GM12878 (cell line): ENCODE results near the gene P2RX1. TPM values are rescaled to one million over a fixed set of nuclear protein-coding genes. Genes with fewer than 3 reads are reported as not detected.

Experiments used
- ATAC-seq: fragments of 200-7000 bp; cut with Tn5 transposase; 3 replicates; pipeline ENCODE4 v1.9.1; 2020; ENCODE audit warnings: mild to moderate bottlenecking, moderate library complexity
- BruUV-seq: library from RNA; stranded (reverse); fragments of 400-500 nt; replicated peaks from 2 replicates; lab custom pipeline; 2021; lab: Mats Ljungman, UMichigan
- CTCF ChIA-PET: fragments of 300-600 bp; sonication (Branson Sonifier 250); formaldehyde crosslinking; extraction: SDS; loops from one replicate; lab custom pipeline; 2021; ENCODE audit warnings: inconsistent platforms; lab: Yijun Ruan, JAX
- POLR2A ChIA-PET: fragments of 350-600 bp; formaldehyde crosslinking; extraction: SDS; loops from one replicate; lab custom pipeline; 2021; ENCODE audit warnings: inconsistent platforms; lab: Charles Lee
- RAD21 ChIA-PET: fragments of 300-600 bp; sonication (Branson Sonifier 250); formaldehyde crosslinking; loops from one replicate; lab custom pipeline; 2023; ENCODE audit warnings: antibody characterized with exemption; ENCODE audit not compliant: unreplicated experiment; lab: Charles Lee
- SMC1A ChIA-PET: fragments of 300-600 bp; sonication (Branson Sonifier 250); formaldehyde crosslinking; loops from one replicate; lab custom pipeline; 2023; ENCODE audit not compliant: unreplicated experiment, uncharacterized antibody; lab: Charles Lee
- DNase-seq: peaks from one replicate; pipeline ENCODE4 v3.0.0-alpha.2; 2011; ENCODE audit warnings: low read depth, low spot score
- FAIRE-seq: peaks from 3 replicates; lab custom pipeline; 2011; peaks lifted over from hg19 to GRCh38; lab: Jason Lieb, UNC
- H2AFZ ChIP-seq: 2 replicates; pipeline ENCODE4 v1.6.0; 2011; ENCODE audit warnings: low read depth, low read length, control low read depth; ENCODE audit not compliant: control insufficient read depth
- H3K27ac ChIP-seq: 2 replicates; pipeline ENCODE4 v1.5.1; 2011; ENCODE audit warnings: control low read depth; ENCODE audit not compliant: control insufficient read depth, insufficient read depth
- H3K27me3 ChIP-seq, 2 experiments: replicated peaks in 1 of 2; 2 replicates each; pipeline versions ENCODE4 v1.6.0 to v1.6.1; 2011; ENCODE audit warnings: low read length in 1 of 2; ENCODE audit not compliant: control insufficient read depth in 2 of 2, insufficient read depth in 2 of 2
- H3K36me3 ChIP-seq, 2 experiments: 2 replicates each; pipeline ENCODE4 v1.5.1; 2011; ENCODE audit warnings: low read length in 1 of 2; ENCODE audit not compliant: control insufficient read depth in 2 of 2, insufficient read depth in 2 of 2
- H3K4me1 ChIP-seq: 2 replicates; pipeline ENCODE4 v1.6.1; 2011; ENCODE audit warnings: mild to moderate bottlenecking, low read length, moderate library complexity, mixed read lengths; ENCODE audit not compliant: control insufficient read depth, insufficient read depth
- H3K4me2 ChIP-seq: 2 replicates; pipeline ENCODE4 v1.6.0; 2011; ENCODE audit warnings: control low read depth; ENCODE audit not compliant: control insufficient read depth, insufficient read depth
- H3K4me3 ChIP-seq: fragments of 200-600 bp; sonication (generic); 2 replicates; pipeline ENCODE4 v1.5.1; 2016
- H3K79me2 ChIP-seq: 2 replicates; pipeline ENCODE4 v1.6.0; 2011; ENCODE audit warnings: low read length; ENCODE audit not compliant: control insufficient read depth, insufficient read depth
- H3K9ac ChIP-seq: 2 replicates; pipeline ENCODE4 v1.8.0; 2011; ENCODE audit warnings: low read length, control low read depth, mixed read lengths; ENCODE audit not compliant: control insufficient read depth, insufficient read depth
- H3K9me3 ChIP-seq: replicated peaks from 3 replicates; pipeline ENCODE4 v1.5.1; 2011; ENCODE audit warnings: mild to moderate bottlenecking, low read length; ENCODE audit not compliant: control insufficient read depth, insufficient read depth
- H4K20me1 ChIP-seq: 2 replicates; pipeline ENCODE4 v1.6.0; 2011; ENCODE audit not compliant: control insufficient read depth, insufficient read depth
- CBFB ChIP-seq: IDR thresholded peaks from 2 replicates; pipeline ENCODE4 v1.6.1; 2016; ENCODE audit warnings: antibody characterized with exemption, low read depth
- CBX3 ChIP-seq: fragments of 200-600 bp; sonication (generic); IDR thresholded peaks from 2 replicates; pipeline ENCODE4 v1.6.1; 2016; ENCODE audit warnings: low read depth, borderline replicate concordance
- CBX5 ChIP-seq: sonication (generic); IDR thresholded peaks from 2 replicates; pipeline ENCODE4 v1.6.1; 2016; ENCODE audit warnings: low read depth, moderate library complexity, mild to moderate bottlenecking, inconsistent platforms
- EP300 ChIP-seq, 2 experiments: fragments of 150-350 bp in 1 of 2; IDR thresholded peaks; 2 replicates each; pipeline ENCODE4 v1.6.1; 2011 to 2012; ENCODE audit warnings: low read depth in 2 of 2, low read length in 2 of 2, borderline replicate concordance in 1 of 2, improper control_type of control experiment in 1 of 2, inconsistent platforms in 1 of 2; ENCODE audit not compliant: control insufficient read depth in 1 of 2
- ESRRA ChIP-seq: IDR thresholded peaks from 2 replicates; pipeline ENCODE4 v1.6.1; 2012; ENCODE audit warnings: mild to moderate bottlenecking, low read length, improper control_type of control experiment
- MEF2A ChIP-seq: IDR thresholded peaks from 2 replicates; pipeline ENCODE4 v1.6.1; 2011; ENCODE audit warnings: low read depth, mild to moderate bottlenecking, low read length, moderate library complexity; ENCODE audit not compliant: insufficient read depth
- MEF2B ChIP-seq: fragments of 450-650 bp; IDR thresholded peaks from 2 replicates; pipeline ENCODE4 v1.6.1; 2018; ENCODE audit warnings: mild to moderate bottlenecking, moderate library complexity; ENCODE audit not compliant: partially characterized antibody, poor library complexity, severe bottlenecking
- MXI1 ChIP-seq: fragments of 150-350 bp; IDR thresholded peaks from 2 replicates; pipeline ENCODE4 v1.6.1; 2011; ENCODE audit warnings: low read depth, mild to moderate bottlenecking, inconsistent platforms, low read length, improper control_type of control experiment
- MYC ChIP-seq: IDR thresholded peaks from 2 replicates; pipeline ENCODE4 v1.6.1; 2011; ENCODE audit warnings: mild to moderate bottlenecking, low read length, moderate library complexity, inconsistent platforms; ENCODE audit not compliant: insufficient read depth, insufficient replicate concordance, insufficient read length, severe bottlenecking
- SMAD5 ChIP-seq: IDR thresholded peaks from 2 replicates; pipeline ENCODE4 v1.6.1; 2016; ENCODE audit warnings: antibody characterized with exemption, low read depth
- TARDBP ChIP-seq: IDR thresholded peaks from 2 replicates; pipeline ENCODE4 v1.6.1; 2016; ENCODE audit warnings: borderline replicate concordance
- ZNF384 ChIP-seq: IDR thresholded peaks from 2 replicates; pipeline ENCODE4 v1.6.1; 2012; ENCODE audit warnings: low read depth, mild to moderate bottlenecking, low read length, improper control_type of control experiment, borderline replicate concordance
- WGBS: methylation state at CpG from one replicate; pipeline ENCODE4 v1.1.6; 2016; ENCODE audit warnings: low lambda C conversion rate; ENCODE audit not compliant: insufficient replicate concordance, insufficient coverage; ENCODE audit errors: missing lambda C conversion rate; 5-methylcytosine and 5-hydroxymethylcytosine counted together
- in situ Hi-C: fragments of 300-500 bp; cut with MboI; formaldehyde crosslinking; loops from 9 replicates; pipeline ENCODE4 v1.14.3; 2018; ENCODE audit warnings: mixed read lengths
- intact Hi-C: fragments of 100-400 bp; cut with micrococcal nuclease; formaldehyde crosslinking; loops from one replicate; pipeline ENCODE4 v1.14.2; 2022; ENCODE audit not compliant: unreplicated experiment
- polyA plus RNA-seq, 11 experiments: library from polyadenylated mRNA; depleted of rRNA in 4 of 11; unstranded in 6 of 11; stranded (reverse) in 5 of 11; fragments of >200 nt; fragmentation: Nextera tagmentation in 4 of 11; fragmentation: Illumina TruSeq in 1 of 11; extraction: Ambion mirVana in 4 of 11; extraction: Trizol in 1 of 11; gene quantifications; 1 replicate in 1 of 11; 2 replicates in 10 of 11; pipeline versions ENCODE4 v1.2.1 to v1.2.3, GENCODE V29; 2011 to 2016; ENCODE audit warnings: inconsistent platforms in 2 of 11, missing spikeins in 2 of 11, low read depth in 1 of 11
- total RNA-seq, 4 experiments: library from RNA; depleted of rRNA in 3 of 4; stranded (reverse); fragments of >200 nt in 3 of 4; fragmentation: Illumina TruSeq in 1 of 4; extraction: Trizol in 1 of 4; gene quantifications; 2 replicates each; pipeline versions ENCODE4 v1.2.1 to v1.2.3, GENCODE V29; 2013 to 2021
- TF ChIP-seq, protein P1 (sequence below): IDR thresholded peaks from 2 replicates; pipeline ENCODE4 v1.6.1; 2012; ENCODE audit warnings: improper control_type of control experiment, low read depth, low read length; ENCODE audit not compliant: insufficient replicate concordance
- TF ChIP-seq, protein P2 (sequence below): IDR thresholded peaks from 2 replicates; pipeline ENCODE4 v1.6.1; 2012; ENCODE audit warnings: low read depth, low read length, improper control_type of control experiment
- TF ChIP-seq, protein P3 (sequence below): fragments of 450-650 bp; formaldehyde crosslinking; IDR thresholded peaks from 2 replicates; pipeline ENCODE4 v1.5.0; 2022; ENCODE audit warnings: mild to moderate bottlenecking, missing genetic modification characterization

Gene P2RX1
- total and polyA plus RNA-seq, 10 of the 15 experiments (the other 5 are each of a cell fraction or from before 2014, with no cell fraction given) = 0.12 to 6.2 (median 3.4) TPM

DNA sequence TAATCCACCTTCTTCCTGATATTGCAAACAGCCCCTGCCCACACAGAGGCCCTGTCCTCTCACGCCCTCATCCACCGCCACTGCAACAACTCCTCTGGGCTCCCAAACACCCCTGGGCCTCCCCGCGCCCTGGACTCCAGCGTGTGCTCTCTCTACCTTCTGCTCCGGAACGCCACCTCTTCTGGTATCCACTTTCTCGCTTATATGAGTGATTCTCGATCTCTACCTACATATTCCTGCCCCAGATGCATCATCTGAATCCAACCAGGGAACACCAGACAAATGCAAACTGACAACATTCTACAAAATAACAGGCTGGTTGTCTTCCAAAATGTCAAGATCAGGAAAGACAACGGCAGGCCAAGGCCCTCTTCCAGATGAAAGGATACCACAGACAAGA lies 42.4 kb downstream of the P2RX1 start:
- Histone ChIP-seq H3K36me3 (no peaks in the 10 kb centered on the region), H2AFZ (no peak overlapping the region), H3K9ac (no peak overlapping the region), H3K79me2 (no peaks in the 10 kb centered on the region), H3K9me3 (no peaks in the 10 kb centered on the region), H4K20me1 (no peaks in the 10 kb centered on the region), H3K4me3 (no peak overlapping the region), H3K4me2 (no peak overlapping the region), H3K27ac (no peak overlapping the region), H3K4me1 (peaks cover 5% of the 10 kb centered on the region; the same call in 1 of the 2 replicates), H3K27me3 (no peaks in the 10 kb centered on the region)
- intact Hi-C loops (no loop called here), in situ Hi-C loops (no loop called here)
- ChIA-PET CTCF (no interaction called here), RAD21 (no interaction called here), SMC1A (no interaction called here), POLR2A (interaction anchor here (0.7 kb wide), 1 partner anchor 91 kb away, joined by 3 read pairs; no protein-coding TSS in a partner anchor)
- DNase-seq (no peak), FAIRE-seq (no peak), ATAC-seq (no peak)
- TF ChIP-seq MYC (no peak), SMAD5 (no peak), EP300 (IDR thresholded peaks at IDR 0.05; ENCODE audit: borderline replicate concordance in 1 of 2, control insufficient read depth in 1 of 2, low read depth in 2 of 2, low read length in 2 of 2) (no peak), CBFB (no peak), TARDBP (no peak), CBX5 (no peak), CBX3 (no peak), MEF2A (no peak), MXI1 (no peak), ESRRA (no peak), MEF2B (no peak), ZNF384 (no peak)
- TF ChIP-seq, protein P1, sequence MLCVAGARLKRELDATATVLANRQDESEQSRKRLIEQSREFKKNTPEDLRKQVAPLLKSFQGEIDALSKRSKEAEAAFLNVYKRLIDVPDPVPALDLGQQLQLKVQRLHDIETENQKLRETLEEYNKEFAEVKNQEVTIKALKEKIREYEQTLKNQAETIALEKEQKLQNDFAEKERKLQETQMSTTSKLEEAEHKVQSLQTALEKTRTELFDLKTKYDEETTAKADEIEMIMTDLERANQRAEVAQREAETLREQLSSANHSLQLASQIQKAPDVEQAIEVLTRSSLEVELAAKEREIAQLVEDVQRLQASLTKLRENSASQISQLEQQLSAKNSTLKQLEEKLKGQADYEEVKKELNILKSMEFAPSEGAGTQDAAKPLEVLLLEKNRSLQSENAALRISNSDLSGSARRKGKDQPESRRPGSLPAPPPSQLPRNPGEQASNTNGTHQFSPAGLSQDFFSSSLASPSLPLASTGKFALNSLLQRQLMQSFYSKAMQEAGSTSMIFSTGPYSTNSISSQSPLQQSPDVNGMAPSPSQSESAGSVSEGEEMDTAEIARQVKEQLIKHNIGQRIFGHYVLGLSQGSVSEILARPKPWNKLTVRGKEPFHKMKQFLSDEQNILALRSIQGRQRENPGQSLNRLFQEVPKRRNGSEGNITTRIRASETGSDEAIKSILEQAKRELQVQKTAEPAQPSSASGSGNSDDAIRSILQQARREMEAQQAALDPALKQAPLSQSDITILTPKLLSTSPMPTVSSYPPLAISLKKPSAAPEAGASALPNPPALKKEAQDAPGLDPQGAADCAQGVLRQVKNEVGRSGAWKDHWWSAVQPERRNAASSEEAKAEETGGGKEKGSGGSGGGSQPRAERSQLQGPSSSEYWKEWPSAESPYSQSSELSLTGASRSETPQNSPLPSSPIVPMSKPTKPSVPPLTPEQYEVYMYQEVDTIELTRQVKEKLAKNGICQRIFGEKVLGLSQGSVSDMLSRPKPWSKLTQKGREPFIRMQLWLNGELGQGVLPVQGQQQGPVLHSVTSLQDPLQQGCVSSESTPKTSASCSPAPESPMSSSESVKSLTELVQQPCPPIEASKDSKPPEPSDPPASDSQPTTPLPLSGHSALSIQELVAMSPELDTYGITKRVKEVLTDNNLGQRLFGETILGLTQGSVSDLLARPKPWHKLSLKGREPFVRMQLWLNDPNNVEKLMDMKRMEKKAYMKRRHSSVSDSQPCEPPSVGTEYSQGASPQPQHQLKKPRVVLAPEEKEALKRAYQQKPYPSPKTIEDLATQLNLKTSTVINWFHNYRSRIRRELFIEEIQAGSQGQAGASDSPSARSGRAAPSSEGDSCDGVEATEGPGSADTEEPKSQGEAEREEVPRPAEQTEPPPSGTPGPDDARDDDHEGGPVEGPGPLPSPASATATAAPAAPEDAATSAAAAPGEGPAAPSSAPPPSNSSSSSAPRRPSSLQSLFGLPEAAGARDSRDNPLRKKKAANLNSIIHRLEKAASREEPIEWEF = no peak
- TF ChIP-seq, protein P2, sequence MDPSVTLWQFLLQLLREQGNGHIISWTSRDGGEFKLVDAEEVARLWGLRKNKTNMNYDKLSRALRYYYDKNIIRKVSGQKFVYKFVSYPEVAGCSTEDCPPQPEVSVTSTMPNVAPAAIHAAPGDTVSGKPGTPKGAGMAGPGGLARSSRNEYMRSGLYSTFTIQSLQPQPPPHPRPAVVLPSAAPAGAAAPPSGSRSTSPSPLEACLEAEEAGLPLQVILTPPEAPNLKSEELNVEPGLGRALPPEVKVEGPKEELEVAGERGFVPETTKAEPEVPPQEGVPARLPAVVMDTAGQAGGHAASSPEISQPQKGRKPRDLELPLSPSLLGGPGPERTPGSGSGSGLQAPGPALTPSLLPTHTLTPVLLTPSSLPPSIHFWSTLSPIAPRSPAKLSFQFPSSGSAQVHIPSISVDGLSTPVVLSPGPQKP = no peak
- TF ChIP-seq, protein P3, sequence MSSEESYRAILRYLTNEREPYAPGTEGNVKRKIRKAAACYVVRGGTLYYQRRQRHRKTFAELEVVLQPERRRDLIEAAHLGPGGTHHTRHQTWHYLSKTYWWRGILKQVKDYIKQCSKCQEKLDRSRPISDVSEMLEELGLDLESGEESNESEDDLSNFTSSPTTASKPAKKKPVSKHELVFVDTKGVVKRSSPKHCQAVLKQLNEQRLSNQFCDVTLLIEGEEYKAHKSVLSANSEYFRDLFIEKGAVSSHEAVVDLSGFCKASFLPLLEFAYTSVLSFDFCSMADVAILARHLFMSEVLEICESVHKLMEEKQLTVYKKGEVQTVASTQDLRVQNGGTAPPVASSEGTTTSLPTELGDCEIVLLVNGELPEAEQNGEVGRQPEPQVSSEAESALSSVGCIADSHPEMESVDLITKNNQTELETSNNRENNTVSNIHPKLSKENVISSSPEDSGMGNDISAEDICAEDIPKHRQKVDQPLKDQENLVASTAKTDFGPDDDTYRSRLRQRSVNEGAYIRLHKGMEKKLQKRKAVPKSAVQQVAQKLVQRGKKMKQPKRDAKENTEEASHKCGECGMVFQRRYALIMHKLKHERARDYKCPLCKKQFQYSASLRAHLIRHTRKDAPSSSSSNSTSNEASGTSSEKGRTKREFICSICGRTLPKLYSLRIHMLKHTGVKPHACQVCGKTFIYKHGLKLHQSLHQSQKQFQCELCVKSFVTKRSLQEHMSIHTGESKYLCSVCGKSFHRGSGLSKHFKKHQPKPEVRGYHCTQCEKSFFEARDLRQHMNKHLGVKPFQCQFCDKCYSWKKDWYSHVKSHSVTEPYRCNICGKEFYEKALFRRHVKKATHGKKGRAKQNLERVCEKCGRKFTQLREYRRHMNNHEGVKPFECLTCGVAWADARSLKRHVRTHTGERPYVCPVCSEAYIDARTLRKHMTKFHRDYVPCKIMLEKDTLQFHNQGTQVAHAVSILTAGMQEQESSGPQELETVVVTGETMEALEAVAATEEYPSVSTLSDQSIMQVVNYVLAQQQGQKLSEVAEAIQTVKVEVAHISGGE (CRISPR knock-in tag) = no peak
- no TSS peak for BruUV-seq
- 63% methylated on average over 10 of the region's 10 CpGs for WGBS
